Left forelimb (tissue), 1 donor: Measurements from ENCODE around the gene POLRMT.
A peak's percentile ranks its signal among the peaks of the same experiment; 100 is the strongest.

Experiments used
- DNase-seq: peaks from one replicate; pipeline ENCODE4 v3.0.0-alpha.2; 2018; ENCODE audit warnings: low spot score

The POLRMT gene

DNA sequence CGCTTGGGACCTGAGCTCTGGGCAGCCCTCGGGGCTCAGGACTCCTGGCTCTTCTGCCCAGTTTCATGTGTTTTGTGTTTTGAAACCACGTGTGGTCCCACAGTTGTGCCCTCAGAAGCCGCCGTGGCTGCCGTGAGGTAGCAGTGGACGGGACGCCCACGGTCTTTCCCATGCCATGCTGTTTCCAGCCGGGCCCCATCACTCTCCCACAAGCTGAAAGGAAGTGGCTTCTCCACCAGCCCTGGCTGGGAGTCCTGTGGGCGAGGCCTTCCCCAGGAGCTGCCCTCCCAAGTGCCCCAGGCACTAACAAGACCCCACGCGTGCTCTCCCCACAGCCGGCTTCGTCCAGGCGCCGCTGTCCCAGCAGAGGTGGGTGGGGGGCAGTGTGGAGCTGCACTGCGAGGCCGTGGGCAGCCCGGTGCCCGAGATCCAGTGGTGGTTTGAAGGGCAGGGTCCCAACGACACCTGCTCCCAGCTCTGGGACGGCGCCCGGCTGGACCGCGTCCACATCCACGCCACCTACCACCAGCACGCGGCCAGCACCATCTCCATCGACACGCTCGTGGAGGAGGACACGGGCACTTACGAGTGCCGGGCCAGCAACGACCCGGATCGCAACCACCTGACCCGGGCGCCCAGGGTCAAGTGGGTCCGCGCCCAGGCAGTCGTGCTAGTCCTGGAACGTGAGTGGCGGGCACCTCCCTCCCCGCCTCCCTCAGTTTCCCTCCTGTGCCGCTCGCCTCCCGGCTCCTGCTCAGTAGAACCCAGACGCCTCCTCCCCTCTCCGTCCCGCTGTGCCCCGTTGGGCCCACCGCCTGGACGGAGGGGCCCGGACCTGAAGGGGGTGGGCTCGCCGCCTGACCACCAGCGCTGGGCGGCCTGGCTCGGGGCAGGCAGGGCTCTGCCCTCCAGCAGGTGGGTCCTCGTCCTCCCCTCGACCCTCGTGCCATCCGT is 55.6 kb downstream of the POLRMT start:
- no peak for DNase-seq

DNA sequence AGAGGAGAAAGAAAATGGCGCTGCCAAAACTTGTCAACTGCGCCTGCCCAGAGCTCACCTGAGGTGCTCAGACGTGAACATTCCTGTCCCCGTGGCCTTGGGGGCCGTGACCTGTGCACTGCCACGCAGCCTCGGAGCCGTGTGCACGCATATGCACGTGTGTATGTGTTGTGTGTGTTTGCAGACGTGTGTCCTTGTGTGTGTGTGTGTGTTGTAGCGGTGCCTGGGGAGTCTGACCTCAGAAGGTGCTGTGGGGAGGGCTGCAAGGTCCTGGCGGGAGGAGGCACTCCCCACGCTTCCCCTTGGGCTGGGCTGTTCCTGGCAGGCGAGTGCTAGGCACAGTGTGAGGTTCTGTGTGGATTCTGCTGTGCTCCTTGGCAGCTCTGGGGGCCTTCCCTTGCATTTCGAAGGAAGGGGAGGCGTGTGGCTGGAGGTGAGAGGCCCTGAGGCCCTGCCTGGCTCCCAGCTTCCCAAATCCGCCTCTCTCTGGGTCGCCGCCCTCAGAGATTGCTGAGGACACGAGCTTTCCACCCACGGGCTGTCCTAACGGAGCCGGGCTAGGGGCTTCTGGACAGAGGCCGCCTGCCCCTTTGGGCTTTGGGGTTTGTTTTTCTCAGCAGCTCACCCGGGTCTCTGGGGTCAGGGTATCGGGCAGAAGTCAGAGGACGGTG is 56.4 kb downstream of the POLRMT start:
- DNase-seq: no peak

- DNase-seq: no peak
Measured at GRCh38 chr19:575527-576506, 57.5 kb downstream of the POLRMT start.

DNA sequence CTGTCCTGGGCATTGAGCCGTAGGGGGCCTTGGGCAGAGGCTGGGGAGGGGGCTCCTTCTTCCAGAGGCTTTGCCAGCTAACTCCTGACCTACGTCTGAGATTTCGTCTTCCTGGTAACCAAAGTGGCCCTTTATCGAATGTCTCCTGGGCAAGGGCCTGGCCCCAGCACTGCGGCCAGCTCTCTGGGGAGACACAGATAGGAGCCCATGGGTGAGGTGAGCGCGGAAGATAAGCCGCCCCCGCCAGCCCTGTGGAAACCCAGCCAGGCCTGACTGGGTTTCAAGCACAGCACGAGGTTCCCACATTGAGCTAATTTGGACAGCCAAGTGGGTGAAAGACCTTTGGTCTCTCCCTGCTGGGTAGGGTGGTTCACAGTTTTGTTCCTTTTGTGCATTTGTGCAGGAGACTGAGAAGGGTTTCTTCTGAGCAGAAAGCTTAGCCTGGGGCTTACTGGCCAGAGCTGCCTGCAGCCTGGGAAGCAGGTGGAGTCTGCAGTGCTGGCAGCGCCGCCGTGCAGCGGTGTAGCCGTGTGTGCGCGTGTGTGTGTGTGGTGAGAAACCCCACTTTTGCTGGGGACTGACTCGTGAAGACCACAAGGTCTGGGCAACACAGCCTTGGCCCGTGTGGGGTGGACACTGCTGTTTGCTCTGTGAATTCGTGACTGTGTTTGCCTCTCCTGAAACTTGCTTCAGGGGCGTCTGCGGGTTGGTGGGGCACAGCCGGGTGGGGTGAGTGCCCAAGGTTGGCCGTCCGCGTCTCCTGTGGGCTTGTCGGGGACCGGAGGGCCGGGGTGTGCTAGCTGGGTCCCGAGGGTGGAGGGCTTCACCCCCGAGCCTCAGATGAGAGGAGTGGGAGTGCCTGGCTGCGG is 58.4 kb downstream of the POLRMT start:
- DNase-seq: no peak

GRCh38 chr19:573519-573825 is 59.9 kb downstream of the POLRMT start:
- no peak for DNase-seq

DNA sequence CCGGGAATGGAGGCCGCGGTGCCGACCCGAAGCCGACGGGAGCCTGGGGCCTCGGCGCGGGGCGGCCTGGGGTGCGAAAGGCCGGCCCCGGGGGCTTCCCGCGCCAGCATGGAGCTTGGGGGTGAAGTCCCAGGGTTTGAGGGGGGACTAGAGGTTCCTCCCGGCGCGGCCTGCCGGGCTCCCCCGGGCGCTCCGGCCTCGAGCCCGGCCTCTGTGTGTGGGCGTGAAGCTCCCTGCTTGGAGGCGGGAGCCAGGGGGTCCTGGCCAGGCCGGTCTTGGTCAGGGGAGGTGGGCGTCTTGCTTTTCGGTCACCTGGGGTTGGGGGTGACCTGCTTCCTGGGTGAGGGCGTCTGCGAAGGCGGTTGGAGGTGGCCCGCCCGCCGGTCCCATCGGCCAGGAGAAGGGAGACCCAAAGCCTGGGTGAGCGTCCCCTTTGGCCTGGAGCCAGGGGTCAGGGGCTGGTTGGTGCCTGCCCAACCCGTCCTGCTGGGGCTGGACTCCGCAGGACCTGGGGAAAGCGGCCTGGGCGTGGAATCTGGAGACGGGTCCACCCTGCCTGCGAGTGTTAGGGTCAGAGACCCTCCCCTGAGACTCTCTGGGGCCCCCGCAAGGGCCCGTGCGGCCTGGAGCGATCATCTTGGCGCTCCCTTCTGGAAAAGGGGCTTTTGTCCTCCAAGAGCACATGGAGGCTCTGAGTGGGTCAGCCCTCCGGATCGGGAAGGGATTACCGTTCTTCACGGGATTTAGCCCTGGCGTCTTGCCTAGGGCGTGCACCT is 60.4 kb downstream of the POLRMT start:
- DNase-seq: no peak

DNA sequence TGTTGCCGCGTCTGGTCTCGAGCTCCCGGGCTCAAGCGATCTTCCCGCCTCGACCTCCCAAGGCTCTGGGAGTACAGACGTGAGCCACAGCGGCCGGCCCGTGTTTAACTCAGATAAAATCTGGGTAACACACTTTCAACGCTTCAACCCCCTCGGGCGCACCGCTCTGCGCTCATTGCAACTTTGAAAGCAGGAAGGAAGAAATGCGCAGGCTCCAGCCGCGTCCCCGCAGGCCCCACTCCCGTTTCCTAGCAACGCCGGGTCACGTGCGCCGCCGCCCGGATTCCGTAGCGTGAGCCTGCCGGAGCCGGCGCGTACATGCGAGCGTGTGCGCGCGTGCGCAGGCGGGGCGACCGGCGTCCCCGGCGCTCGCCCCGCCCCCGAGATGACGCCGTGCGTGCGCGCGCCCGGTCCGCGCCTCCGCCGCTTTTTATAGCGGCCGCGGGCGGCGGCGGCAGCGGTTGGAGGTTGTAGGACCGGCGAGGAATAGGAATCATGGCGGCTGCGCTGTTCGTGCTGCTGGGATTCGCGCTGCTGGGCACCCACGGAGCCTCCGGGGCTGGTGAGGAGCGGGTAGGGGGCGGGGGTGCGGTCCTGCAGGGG is 61.1 kb downstream of the POLRMT start, which contains the start of gene BSG:
BSG (plus strand) TSS at position 457 of the 603 bp plus-strand sequence; CDS start at position 496, 39 bp downstream.
- DNase-seq: peak; percentile 99

GRCh38 chr19:571566-571974 is 61.8 kb downstream of the POLRMT start:
- no peak for DNase-seq

DNA sequence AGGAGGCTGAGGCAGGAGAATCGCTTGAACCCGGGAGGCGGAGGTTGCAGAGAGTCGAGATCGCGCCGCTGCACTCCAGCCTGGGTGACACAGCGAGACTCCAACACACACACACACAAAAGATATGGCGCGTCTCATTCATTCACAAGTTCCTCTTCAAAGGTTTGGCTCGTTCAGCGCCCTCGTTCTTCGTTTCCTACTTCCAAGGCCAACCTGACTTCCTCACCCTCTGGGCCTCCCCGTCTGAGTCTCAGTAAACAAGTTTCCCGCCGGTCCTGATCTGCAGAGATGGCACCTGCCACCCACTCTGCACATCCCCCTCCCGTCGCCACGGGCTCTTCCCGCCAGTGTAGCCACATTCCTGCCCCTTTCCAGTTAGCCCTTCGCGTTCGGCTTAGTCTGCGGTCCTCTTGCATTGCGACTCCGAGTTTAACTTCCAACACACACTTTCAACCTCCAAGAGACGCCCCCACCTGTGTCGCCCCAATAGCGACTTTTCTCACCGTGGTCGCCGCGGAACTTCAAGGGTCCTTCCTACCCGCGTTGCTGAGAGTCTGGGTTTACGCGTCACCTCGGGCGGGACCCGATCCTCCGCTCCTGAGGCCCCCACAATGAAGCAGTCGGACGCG is 62.3 kb downstream of the POLRMT start:
- no peak for DNase-seq

- no peak for DNase-seq
Measured at GRCh38 chr19:570251-570686, 63.1 kb downstream of the POLRMT start.

DNA sequence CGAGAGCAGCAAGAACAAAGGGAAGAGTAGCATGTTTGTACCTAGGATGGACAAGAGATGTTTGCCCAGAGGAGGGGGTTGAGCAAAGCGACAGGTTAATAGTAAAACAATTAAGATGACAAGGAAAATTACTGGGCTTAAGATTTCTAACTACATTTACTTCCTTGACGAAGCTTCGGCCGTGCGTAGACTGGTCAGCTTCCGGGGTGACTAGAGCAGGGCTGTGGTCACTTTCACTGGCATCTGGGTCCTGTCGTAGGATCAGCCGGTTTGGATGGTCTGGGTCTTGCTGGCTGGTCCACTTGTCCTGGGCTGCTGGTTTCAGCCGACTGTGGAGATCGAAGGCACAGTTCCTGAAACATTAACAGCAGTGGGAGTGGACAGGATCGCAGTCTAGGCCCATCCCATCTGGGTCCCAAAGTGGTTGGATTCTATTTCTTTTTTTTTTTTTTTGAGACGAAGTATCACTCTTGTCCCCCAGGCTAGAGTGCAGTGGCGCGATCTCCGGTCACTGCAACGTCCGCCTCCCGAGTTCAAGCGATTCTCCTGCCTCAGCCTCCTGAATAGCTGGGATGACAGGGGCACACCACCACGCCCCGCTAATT is 65.9 kb downstream of the POLRMT start:
- DNase-seq: no peak
